H1 (cell line): ENCODE measurements around the gene TXNDC5.

Experiments used
- CTCF ChIP-seq, 3 experiments: IDR thresholded peaks; 1 replicate in 2 of 3; 2 replicates in 1 of 3; pipeline versions ENCODE4 v1.5.1 to v1.6.1; 2011; ENCODE audit warnings: low read length in 3 of 3, mild to moderate bottlenecking in 3 of 3, inconsistent platforms in 2 of 3, low read depth in 1 of 3, moderate library complexity in 1 of 3; ENCODE audit not compliant: insufficient read depth in 1 of 3; ENCODE audit errors: control extremely low read depth in 1 of 3
- EGR1 ChIP-seq: IDR thresholded peaks from 2 replicates; pipeline ENCODE4 v1.6.1; 2011; ENCODE audit warnings: low read depth, low read length, borderline replicate concordance
- EP300 ChIP-seq, 2 experiments: IDR thresholded peaks; 1 replicate in 1 of 2; 2 replicates in 1 of 2; pipeline ENCODE4 v1.6.1; 2011 to 2012; ENCODE audit warnings: low read depth in 2 of 2, low read length in 2 of 2, mild to moderate bottlenecking in 2 of 2, borderline replicate concordance in 1 of 2, inconsistent platforms in 1 of 2, moderate library complexity in 1 of 2
- HDAC2 ChIP-seq, 2 experiments: fragments of 300-600 bp in 1 of 2; sonication (generic) in 1 of 2; IDR thresholded peaks; 2 replicates each; pipeline ENCODE4 v1.6.1; 2011 to 2012; ENCODE audit warnings: low read depth in 2 of 2, low read length in 2 of 2, mild to moderate bottlenecking in 2 of 2, moderate library complexity in 2 of 2, borderline replicate concordance in 1 of 2, inconsistent platforms in 1 of 2
- JUN ChIP-seq: IDR thresholded peaks from 2 replicates; pipeline ENCODE4 v1.6.1; 2011; ENCODE audit warnings: low read depth, mild to moderate bottlenecking, improper control_type of control experiment, low read length
- RFX5 ChIP-seq: IDR thresholded peaks from 2 replicates; pipeline ENCODE4 v1.6.1; 2011; ENCODE audit warnings: low read depth, low read length, improper control_type of control experiment, borderline replicate concordance
- SIX5 ChIP-seq: IDR thresholded peaks from 2 replicates; pipeline ENCODE4 v1.6.1; 2011; ENCODE audit warnings: mild to moderate bottlenecking, low read depth, low read length
- TAF1 ChIP-seq: IDR thresholded peaks from 2 replicates; pipeline ENCODE4 v1.6.1; 2011; ENCODE audit warnings: mild to moderate bottlenecking, low read depth, low read length
- TF ChIP-seq, protein P1 (sequence below): fragments of 300-600 bp; sonication (generic); IDR thresholded peaks from 2 replicates; pipeline ENCODE4 v1.7.1; 2012; ENCODE audit warnings: low read length, moderate library complexity, mild to moderate bottlenecking, inconsistent platforms; ENCODE audit not compliant: insufficient replicate concordance
- TF ChIP-seq, protein P2 (sequence below): IDR thresholded peaks from 2 replicates; pipeline ENCODE4 v1.6.1; 2012; ENCODE audit warnings: low read length, inconsistent platforms

GRCh38 chr6:7882505-7883257, 27.9 kb downstream of the TXNDC5 start:
- TF ChIP-seq CTCF (IDR thresholded peaks at IDR 0.05; ENCODE audit: control extremely low read depth in 1 of 3, insufficient read depth in 1 of 3, low read depth in 1 of 3, low read length in 3 of 3) (no peak), HDAC2 (IDR thresholded peaks at IDR 0.05; ENCODE audit: borderline replicate concordance in 1 of 2, low read depth in 2 of 2, low read length in 2 of 2) (no peak), SIX5 (no peak), JUN (no peak), EGR1 (no peak), RFX5 (no peak), EP300 (IDR thresholded peaks at IDR 0.05; ENCODE audit: borderline replicate concordance in 1 of 2, low read depth in 2 of 2, low read length in 2 of 2) (no peak), TAF1 (no peak)
- TF ChIP-seq, protein P1, sequence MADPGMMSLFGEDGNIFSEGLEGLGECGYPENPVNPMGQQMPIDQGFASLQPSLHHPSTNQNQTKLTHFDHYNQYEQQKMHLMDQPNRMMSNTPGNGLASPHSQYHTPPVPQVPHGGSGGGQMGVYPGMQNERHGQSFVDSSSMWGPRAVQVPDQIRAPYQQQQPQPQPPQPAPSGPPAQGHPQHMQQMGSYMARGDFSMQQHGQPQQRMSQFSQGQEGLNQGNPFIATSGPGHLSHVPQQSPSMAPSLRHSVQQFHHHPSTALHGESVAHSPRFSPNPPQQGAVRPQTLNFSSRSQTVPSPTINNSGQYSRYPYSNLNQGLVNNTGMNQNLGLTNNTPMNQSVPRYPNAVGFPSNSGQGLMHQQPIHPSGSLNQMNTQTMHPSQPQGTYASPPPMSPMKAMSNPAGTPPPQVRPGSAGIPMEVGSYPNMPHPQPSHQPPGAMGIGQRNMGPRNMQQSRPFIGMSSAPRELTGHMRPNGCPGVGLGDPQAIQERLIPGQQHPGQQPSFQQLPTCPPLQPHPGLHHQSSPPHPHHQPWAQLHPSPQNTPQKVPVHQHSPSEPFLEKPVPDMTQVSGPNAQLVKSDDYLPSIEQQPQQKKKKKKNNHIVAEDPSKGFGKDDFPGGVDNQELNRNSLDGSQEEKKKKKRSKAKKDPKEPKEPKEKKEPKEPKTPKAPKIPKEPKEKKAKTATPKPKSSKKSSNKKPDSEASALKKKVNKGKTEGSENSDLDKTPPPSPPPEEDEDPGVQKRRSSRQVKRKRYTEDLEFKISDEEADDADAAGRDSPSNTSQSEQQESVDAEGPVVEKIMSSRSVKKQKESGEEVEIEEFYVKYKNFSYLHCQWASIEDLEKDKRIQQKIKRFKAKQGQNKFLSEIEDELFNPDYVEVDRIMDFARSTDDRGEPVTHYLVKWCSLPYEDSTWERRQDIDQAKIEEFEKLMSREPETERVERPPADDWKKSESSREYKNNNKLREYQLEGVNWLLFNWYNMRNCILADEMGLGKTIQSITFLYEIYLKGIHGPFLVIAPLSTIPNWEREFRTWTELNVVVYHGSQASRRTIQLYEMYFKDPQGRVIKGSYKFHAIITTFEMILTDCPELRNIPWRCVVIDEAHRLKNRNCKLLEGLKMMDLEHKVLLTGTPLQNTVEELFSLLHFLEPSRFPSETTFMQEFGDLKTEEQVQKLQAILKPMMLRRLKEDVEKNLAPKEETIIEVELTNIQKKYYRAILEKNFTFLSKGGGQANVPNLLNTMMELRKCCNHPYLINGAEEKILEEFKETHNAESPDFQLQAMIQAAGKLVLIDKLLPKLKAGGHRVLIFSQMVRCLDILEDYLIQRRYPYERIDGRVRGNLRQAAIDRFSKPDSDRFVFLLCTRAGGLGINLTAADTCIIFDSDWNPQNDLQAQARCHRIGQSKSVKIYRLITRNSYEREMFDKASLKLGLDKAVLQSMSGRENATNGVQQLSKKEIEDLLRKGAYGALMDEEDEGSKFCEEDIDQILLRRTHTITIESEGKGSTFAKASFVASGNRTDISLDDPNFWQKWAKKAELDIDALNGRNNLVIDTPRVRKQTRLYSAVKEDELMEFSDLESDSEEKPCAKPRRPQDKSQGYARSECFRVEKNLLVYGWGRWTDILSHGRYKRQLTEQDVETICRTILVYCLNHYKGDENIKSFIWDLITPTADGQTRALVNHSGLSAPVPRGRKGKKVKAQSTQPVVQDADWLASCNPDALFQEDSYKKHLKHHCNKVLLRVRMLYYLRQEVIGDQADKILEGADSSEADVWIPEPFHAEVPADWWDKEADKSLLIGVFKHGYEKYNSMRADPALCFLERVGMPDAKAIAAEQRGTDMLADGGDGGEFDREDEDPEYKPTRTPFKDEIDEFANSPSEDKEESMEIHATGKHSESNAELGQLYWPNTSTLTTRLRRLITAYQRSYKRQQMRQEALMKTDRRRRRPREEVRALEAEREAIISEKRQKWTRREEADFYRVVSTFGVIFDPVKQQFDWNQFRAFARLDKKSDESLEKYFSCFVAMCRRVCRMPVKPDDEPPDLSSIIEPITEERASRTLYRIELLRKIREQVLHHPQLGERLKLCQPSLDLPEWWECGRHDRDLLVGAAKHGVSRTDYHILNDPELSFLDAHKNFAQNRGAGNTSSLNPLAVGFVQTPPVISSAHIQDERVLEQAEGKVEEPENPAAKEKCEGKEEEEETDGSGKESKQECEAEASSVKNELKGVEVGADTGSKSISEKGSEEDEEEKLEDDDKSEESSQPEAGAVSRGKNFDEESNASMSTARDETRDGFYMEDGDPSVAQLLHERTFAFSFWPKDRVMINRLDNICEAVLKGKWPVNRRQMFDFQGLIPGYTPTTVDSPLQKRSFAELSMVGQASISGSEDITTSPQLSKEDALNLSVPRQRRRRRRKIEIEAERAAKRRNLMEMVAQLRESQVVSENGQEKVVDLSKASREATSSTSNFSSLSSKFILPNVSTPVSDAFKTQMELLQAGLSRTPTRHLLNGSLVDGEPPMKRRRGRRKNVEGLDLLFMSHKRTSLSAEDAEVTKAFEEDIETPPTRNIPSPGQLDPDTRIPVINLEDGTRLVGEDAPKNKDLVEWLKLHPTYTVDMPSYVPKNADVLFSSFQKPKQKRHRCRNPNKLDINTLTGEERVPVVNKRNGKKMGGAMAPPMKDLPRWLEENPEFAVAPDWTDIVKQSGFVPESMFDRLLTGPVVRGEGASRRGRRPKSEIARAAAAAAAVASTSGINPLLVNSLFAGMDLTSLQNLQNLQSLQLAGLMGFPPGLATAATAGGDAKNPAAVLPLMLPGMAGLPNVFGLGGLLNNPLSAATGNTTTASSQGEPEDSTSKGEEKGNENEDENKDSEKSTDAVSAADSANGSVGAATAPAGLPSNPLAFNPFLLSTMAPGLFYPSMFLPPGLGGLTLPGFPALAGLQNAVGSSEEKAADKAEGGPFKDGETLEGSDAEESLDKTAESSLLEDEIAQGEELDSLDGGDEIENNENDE = no peak
- TF ChIP-seq, protein P2, sequence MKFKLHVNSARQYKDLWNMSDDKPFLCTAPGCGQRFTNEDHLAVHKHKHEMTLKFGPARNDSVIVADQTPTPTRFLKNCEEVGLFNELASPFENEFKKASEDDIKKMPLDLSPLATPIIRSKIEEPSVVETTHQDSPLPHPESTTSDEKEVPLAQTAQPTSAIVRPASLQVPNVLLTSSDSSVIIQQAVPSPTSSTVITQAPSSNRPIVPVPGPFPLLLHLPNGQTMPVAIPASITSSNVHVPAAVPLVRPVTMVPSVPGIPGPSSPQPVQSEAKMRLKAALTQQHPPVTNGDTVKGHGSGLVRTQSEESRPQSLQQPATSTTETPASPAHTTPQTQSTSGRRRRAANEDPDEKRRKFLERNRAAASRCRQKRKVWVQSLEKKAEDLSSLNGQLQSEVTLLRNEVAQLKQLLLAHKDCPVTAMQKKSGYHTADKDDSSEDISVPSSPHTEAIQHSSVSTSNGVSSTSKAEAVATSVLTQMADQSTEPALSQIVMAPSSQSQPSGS = no peak
